Tibial nerve (tissue), 4 donors: ENCODE measurements around the gene SDK1. TPM values are rescaled to one million over a fixed set of nuclear protein-coding genes. Genes with fewer than 3 reads are reported as not detected.

Source experiments
- DNase-seq, 2 donors: peaks; one replicate each; pipeline ENCODE4 v3.0.0-alpha.2; 2019; ENCODE audit warnings: low spot score in 2 of 2
- H3K27ac ChIP-seq, 4 donors: fragments of 200-600 bp; sonication (generic) in 3 of 4; one replicate each; pipeline ENCODE4 v1.5.1; 2017 to 2019; ENCODE audit warnings: mild to moderate bottlenecking in 1 of 4
- H3K27me3 ChIP-seq, 2 donors: fragments of 200-600 bp; sonication (generic) in 1 of 2; one replicate each; pipeline versions ENCODE4 v1.5.1 to v1.6.0; 2017 to 2019
- H3K36me3 ChIP-seq, 3 donors: fragments of 200-600 bp; sonication (generic); one replicate each; pipeline ENCODE4 v1.5.1; 2018 to 2019
- H3K4me1 ChIP-seq, 4 donors: fragments of 200-600 bp; sonication (generic) in 3 of 4; one replicate each; pipeline ENCODE4 v1.5.1; 2017 to 2019
- H3K4me3 ChIP-seq, 4 donors: fragments of 200-600 bp; sonication (generic) in 3 of 4; one replicate each; pipeline ENCODE4 v1.5.1; 2017 to 2019; ENCODE audit warnings: mild to moderate bottlenecking in 1 of 4, moderate library complexity in 1 of 4
- H3K9me3 ChIP-seq, 4 donors: fragments of 200-600 bp; sonication (generic) in 3 of 4; one replicate each; pipeline ENCODE4 v1.5.1; 2017 to 2019
- EP300 ChIP-seq, 2 donors: sonication (generic); formaldehyde crosslinking; IDR thresholded peaks; one replicate each; pipeline ENCODE4 v1.6.1; 2017; ENCODE audit warnings: antibody characterized with exemption in 2 of 2, mild to moderate bottlenecking in 1 of 2
- POLR2A ChIP-seq, 2 donors: fragments of 450-650 bp; IDR thresholded peaks; one replicate each; pipeline ENCODE4 v1.6.1; 2017; ENCODE audit warnings: antibody characterized with exemption in 2 of 2, mild to moderate bottlenecking in 2 of 2, moderate library complexity in 2 of 2
- WGBS, 2 donors: methylation state at CpG; one replicate each; pipeline ENCODE4 v1.1.5; 2018; 5-methylcytosine and 5-hydroxymethylcytosine counted together
- total RNA-seq, 4 donors: library from RNA; depleted of rRNA; stranded (reverse); fragments of >200 nt; gene quantifications; one replicate each; pipeline ENCODE4 v1.1.0, GENCODE V29; 2016
- TF ChIP-seq, protein P1 (sequence below), 5 experiments: fragments of 200-600 bp in 3 of 5; fragments of 450-650 bp in 2 of 5; sonication (generic) in 3 of 5; IDR thresholded peaks; one replicate each; pipeline ENCODE4 v1.5.1; 2016 to 2019; ENCODE audit warnings: antibody characterized with exemption in 5 of 5, mild to moderate bottlenecking in 3 of 5, moderate library complexity in 2 of 5

The SDK1 gene
- total RNA-seq, 4 donors from 2014 or later, result 8.2 to 16.2 (median 12.9) TPM

GRCh38 chr7:4237296-4238235 is 936.5 kb downstream of the SDK1 start:
- Histone ChIP-seq H3K36me3 (peaks cover 0 to 19% (median 0%) of the 10 kb centered on the region in 3 donors), H3K27me3 (no peaks in the 10 kb centered on the region), H3K27ac (no peak overlapping the region), H3K4me3 (no peak overlapping the region), H3K4me1 (no peaks in the 10 kb centered on the region), H3K9me3 (no peaks in the 10 kb centered on the region)
- WGBS, 2 donors, result 87 to 89% methylated on average over 24 to 25 of the region's 25 CpGs
- DNase-seq, result no peak
- TF ChIP-seq, protein P1, sequence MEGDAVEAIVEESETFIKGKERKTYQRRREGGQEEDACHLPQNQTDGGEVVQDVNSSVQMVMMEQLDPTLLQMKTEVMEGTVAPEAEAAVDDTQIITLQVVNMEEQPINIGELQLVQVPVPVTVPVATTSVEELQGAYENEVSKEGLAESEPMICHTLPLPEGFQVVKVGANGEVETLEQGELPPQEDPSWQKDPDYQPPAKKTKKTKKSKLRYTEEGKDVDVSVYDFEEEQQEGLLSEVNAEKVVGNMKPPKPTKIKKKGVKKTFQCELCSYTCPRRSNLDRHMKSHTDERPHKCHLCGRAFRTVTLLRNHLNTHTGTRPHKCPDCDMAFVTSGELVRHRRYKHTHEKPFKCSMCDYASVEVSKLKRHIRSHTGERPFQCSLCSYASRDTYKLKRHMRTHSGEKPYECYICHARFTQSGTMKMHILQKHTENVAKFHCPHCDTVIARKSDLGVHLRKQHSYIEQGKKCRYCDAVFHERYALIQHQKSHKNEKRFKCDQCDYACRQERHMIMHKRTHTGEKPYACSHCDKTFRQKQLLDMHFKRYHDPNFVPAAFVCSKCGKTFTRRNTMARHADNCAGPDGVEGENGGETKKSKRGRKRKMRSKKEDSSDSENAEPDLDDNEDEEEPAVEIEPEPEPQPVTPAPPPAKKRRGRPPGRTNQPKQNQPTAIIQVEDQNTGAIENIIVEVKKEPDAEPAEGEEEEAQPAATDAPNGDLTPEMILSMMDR (IDR thresholded peaks at IDR 0.05), result no peak
- TF ChIP-seq EP300 (IDR thresholded peaks at IDR 0.05) (no peak), POLR2A (IDR thresholded peaks at IDR 0.05) (no peak)

GRCh38 chr7:4238861-4239260 is 937.8 kb downstream of the SDK1 start:
- no peak for DNase-seq
- H3K27me3 ChIP-seq, result no peaks in the 10 kb centered on the region
- H3K9me3 ChIP-seq, result peaks cover 0 to 4% (median 0%) of the 10 kb centered on the region in 4 donors
- no peaks in the 10 kb centered on the region for H3K4me1 ChIP-seq
- H3K4me3 ChIP-seq, result no peak overlapping the region
- WGBS, 2 donors, result 77 to 85% methylated on average over 5 of the region's 5 CpGs
- TF ChIP-seq, protein P1 (IDR thresholded peaks at IDR 0.05), result no peak
- TF ChIP-seq POLR2A (IDR thresholded peaks at IDR 0.05), result no peak
- H3K27ac ChIP-seq, result no peak overlapping the region
- H3K36me3 ChIP-seq, result peaks cover 0 to 29% (median 0%) of the 10 kb centered on the region in 3 donors

GRCh38 chr7:4240042-4240441 is 939.0 kb downstream of the SDK1 start:
- TF ChIP-seq POLR2A (IDR thresholded peaks at IDR 0.05) (no peak), EP300 (IDR thresholded peaks at IDR 0.05) (no peak)
- TF ChIP-seq, protein P1 (IDR thresholded peaks at IDR 0.05), result no peak
- Histone ChIP-seq H3K27me3 (no peaks in the 10 kb centered on the region), H3K36me3 (peaks cover 0 to 41% (median 0%) of the 10 kb centered on the region in 3 donors), H3K4me3 (no peak overlapping the region), H3K4me1 (no peaks in the 10 kb centered on the region), H3K9me3 (peaks cover 0 to 13% (median 0%) of the 10 kb centered on the region in 4 donors), H3K27ac (no peak overlapping the region)
- no peak for DNase-seq
- 64 to 73% methylated on average over 10 of the region's 10 CpGs for WGBS, 2 donors

GRCh38 chr7:4240520-4241303 is 939.7 kb downstream of the SDK1 start:
- Histone ChIP-seq H3K27ac (no peak overlapping the region), H3K4me3 (no peak overlapping the region), H3K27me3 (no peaks in the 10 kb centered on the region), H3K4me1 (no peaks in the 10 kb centered on the region), H3K36me3 (peaks cover 0 to 46% (median 0%) of the 10 kb centered on the region in 3 donors), H3K9me3 (peaks cover 0 to 19% (median 0%) of the 10 kb centered on the region in 4 donors)
- 70 to 72% methylated on average over 19 of the region's 19 CpGs for WGBS, 2 donors
- no peak for DNase-seq
- TF ChIP-seq POLR2A (IDR thresholded peaks at IDR 0.05), result no peak
- TF ChIP-seq, protein P1 (IDR thresholded peaks at IDR 0.05), result no peak
- no peak for TF ChIP-seq EP300 (IDR thresholded peaks at IDR 0.05)

DNA sequence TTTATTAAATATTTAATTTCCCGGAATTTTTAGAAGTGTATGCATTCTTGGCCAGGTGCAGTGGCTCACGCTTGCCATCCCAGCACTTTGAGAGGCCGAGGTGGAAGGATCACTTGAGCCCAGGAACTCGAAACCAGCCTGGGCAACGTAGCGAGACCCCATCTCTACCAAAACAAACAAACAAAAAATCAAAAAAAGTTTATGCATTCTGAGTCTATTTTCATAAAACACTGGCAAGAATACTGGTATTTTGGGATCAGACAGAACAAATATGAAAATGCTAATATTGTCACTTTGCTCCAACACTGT is 940.2 kb downstream of the SDK1 start:
- Histone ChIP-seq H3K4me3 (no peak overlapping the region), H3K9me3 (peaks cover 0 to 19% (median 0%) of the 10 kb centered on the region in 4 donors), H3K27ac (no peak overlapping the region), H3K4me1 (no peaks in the 10 kb centered on the region), H3K36me3 (peaks cover 0 to 46% (median 0%) of the 10 kb centered on the region in 3 donors), H3K27me3 (no peaks in the 10 kb centered on the region)
- DNase-seq, result no peak
- TF ChIP-seq POLR2A (IDR thresholded peaks at IDR 0.05), result no peak
- TF ChIP-seq, protein P1 (IDR thresholded peaks at IDR 0.05), result no peak
- no peak for TF ChIP-seq EP300 (IDR thresholded peaks at IDR 0.05)
- 90 to 93% methylated on average over 6 of the region's 6 CpGs for WGBS, 2 donors
